Measurements from ENCODE around the gene RPS3. TPM values are rescaled to one million over a fixed set of nuclear protein-coding genes. Genes with fewer than 3 reads are reported as not detected.

Gene RPS3
- polyA plus RNA-seq, 1 of the 3 experiments (the other 2 are of a cell fraction): 4,540 TPM

DNA sequence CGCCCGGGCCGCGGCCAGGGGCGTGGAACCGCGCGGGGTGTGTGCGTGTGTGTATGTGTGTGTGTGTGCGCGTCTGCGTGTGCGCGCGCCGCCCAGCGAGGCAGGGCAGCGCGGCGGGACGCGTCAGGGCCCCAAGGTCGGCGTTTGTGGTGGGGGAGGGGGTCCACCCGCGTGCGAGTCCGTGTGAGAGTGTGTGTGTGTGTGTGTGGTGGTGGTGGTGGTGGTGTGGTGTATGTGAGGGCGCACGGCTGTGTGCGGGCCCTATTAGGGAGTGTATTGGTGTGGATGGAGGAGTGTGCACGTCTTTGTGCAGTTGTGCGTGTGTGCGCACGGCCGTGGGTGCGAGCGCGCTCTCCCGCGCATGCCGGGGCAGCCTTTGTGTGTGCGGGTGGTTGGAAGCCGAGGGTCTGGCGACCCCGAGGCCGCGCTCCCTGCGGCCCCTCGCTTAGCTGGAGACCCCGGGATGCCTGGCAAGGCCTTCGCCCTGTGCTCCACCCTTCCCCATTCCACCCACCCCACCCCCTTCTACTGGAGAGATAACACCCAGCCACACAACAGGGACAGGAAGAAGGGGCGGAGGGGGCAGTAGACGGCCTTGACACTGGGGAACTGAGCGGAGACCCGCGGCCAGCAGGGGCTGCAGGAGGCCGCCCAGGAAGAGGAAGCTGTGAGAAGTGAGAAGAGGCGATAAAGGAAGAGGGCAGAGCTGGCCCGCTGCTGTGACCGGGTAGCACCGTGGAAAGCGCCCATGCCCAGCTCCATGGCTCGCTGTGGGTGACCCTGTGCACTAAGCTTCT lies 47.3 kb upstream of the RPS3 start:
- Histone ChIP-seq H3K4me2 (peak overlapping the region; percentile 94), H3K27ac (ENCODE audit: low read depth in 2 of 2, low read length in 1 of 2) (peak overlapping the region in 1 of 2 experiments; percentile 96; a peak in 2 of 4 replicates), H3F3A (replicated peaks; ENCODE audit: insufficient read depth) (peaks cover 17% of the 10 kb centered on the region), H3K4me3 (ENCODE audit: low read depth in 2 of 2, low read length in 1 of 2) (peak overlapping the region; percentile 64 to 73), H3K9me3 (no peaks in the 10 kb centered on the region), H3K9me2 (no peaks in the 10 kb centered on the region), H3K4me1 (ENCODE audit: control insufficient read depth in 1 of 2, insufficient read depth in 2 of 2, low read depth in 1 of 2, low read length in 1 of 2) (peaks cover 23 to 48% of the 10 kb centered on the region in 2 experiments; a peak in 3 of 4 replicates), H4K20me1 (ENCODE audit: insufficient read depth) (no peaks in the 10 kb centered on the region), H3K27me3 (ENCODE audit: insufficient read depth) (no peaks in the 10 kb centered on the region), H2AFZ (ENCODE audit: low read depth) (peak overlapping the region; percentile 78; the same call in 1 of the 2 replicates), H3K36me3 (replicated peaks in 1 of 2; ENCODE audit: control insufficient read depth in 1 of 2, insufficient read depth in 2 of 2, low read length in 1 of 2) (no peaks in the 10 kb centered on the region), H3K9ac (peak overlapping the region; percentile 44; the same call in 1 of the 2 replicates), H3K79me2 (ENCODE audit: insufficient read depth) (no peaks in the 10 kb centered on the region)
- TF ChIP-seq USF2 (IDR thresholded peaks at IDR 0.05; ENCODE audit: borderline replicate concordance, low read depth, low read length): no peak
- TF ChIP-seq GATA2 (CRISPR knock-in tag; IDR thresholded peaks at IDR 0.05): peak; percentile 83
- TF ChIP-seq RFX5 (IDR thresholded peaks at IDR 0.05; ENCODE audit: low read length): no peak
- TF ChIP-seq CHD2 (IDR thresholded peaks at IDR 0.05; ENCODE audit: low read length, partially characterized antibody): no peak
- TF ChIP-seq SIN3A (IDR thresholded peaks at IDR 0.05; ENCODE audit: borderline replicate concordance, low read depth, low read length): no peak
- 0 out of 2 replicates have a peak, but pooled peaks have one; percentile 41 for TF ChIP-seq FOXJ3 (CRISPR knock-in tag; IDR thresholded peaks at IDR 0.05)
- TF ChIP-seq REST (IDR thresholded peaks at IDR 0.05; ENCODE audit: low read depth, low read length): peak; percentile 70; the same call in 1 of the 2 replicates
- TF ChIP-seq RAD21 (IDR thresholded peaks at IDR 0.05; ENCODE audit: low read length): peak; percentile 35
- CTCF ChIA-PET: interaction anchor here (0.6 to 3.6 kb wide), 12 partner anchors 10 to 209 kb away, joined by 3 to 24 read pairs (median 4); no protein-coding TSS in a partner anchor
- peak; percentile 92 for DNase-seq
- POLR2A ChIA-PET: interaction anchor here (0.6 to 1.3 kb wide), 7 partner anchors 9 to 202 kb away, joined by 3 to 15 read pairs (median 3); no protein-coding TSS in a partner anchor
- WGBS (ENCODE audit: low lambda C conversion rate): 17% methylated on average over 36 of the region's 64 CpGs
